Myocyte (in vitro differentiated cells): ENCODE measurements around the gene TJP1. TPM values are rescaled to one million over a fixed set of nuclear protein-coding genes. Genes with fewer than 3 reads are reported as not detected.
"Not testable (repeated sequence)": the region's sequence is repeated elsewhere in the genome, so short reads cannot be mapped to it uniquely, and the experiment has no call there.

Source experiments
- DNase-seq: peaks from one replicate; pipeline ENCODE4 v3.0.0-alpha.2; 2012; ENCODE audit warnings: low read depth
- total RNA-seq: library from RNA; depleted of rRNA; stranded (reverse); fragments of >200 nt; gene quantifications from 2 replicates; pipeline ENCODE4 v1.2.3, GENCODE V29; 2014

TJP1 gene
- total RNA-seq, 1 donor from 2014 or later: 43.0 TPM

DNA sequence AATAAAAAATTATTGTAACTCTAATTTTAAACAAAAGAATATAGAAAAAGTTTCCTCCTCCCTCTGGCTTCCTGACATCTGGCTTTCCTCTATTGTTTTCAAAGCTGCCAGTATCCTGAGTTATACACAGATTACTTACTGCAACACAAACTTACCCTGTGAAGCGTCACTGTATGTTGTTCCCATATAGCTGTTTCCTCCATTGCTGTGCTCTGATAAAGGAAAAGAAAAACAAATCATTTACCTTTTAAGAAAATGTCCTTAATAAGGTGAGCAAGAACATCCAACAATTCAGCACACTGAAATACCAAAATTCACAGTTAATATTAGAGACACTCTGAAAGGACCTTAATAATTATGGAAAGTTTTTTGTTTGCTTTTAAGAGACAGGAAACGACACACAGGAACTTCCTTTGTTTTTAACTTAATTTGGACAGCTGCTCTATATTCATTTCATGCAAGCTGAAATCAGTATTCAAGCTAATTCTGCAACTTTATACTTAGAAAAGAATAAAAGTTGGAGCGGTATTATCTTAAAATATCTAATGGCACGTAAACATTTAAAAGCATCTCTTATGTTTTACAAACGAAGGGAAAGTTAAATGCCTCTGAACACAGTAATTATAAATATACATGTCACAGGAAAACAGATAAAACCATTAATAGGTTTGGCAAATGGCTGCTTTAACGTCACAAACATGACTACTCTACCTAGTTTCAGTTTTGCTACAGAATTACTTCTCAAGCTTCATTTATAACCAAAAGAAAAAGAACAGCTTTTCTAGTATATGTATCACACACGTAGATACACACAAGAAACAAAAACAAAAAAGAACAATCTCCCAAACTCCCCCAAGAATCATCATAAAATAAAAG lies 21.5 kb downstream of the TJP1 start:
- no peak for DNase-seq

DNA sequence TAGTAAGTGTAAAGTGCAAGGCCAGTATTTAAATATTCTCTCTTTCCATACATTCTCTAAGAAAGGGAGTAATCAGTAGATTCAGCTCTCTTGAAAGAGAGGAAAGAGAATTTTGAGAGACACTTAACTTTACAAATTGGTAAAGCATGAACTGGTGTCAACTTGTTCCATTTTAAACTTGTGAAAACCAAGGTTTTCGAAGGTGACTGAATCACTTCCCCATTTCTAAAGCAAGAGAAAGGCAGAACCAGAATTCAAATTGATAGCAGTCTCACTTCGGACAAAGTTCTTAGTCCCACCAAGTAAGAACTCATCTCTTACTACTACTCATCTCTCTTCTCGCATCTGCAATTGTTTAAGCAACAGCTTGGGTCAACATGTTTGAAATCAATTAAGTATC lies 22.4 kb downstream of the TJP1 start:
- DNase-seq: no peak

GRCh38 chr15:29795610-29796009 lies 26.7 kb downstream of the TJP1 start:
- no peak for DNase-seq

DNA sequence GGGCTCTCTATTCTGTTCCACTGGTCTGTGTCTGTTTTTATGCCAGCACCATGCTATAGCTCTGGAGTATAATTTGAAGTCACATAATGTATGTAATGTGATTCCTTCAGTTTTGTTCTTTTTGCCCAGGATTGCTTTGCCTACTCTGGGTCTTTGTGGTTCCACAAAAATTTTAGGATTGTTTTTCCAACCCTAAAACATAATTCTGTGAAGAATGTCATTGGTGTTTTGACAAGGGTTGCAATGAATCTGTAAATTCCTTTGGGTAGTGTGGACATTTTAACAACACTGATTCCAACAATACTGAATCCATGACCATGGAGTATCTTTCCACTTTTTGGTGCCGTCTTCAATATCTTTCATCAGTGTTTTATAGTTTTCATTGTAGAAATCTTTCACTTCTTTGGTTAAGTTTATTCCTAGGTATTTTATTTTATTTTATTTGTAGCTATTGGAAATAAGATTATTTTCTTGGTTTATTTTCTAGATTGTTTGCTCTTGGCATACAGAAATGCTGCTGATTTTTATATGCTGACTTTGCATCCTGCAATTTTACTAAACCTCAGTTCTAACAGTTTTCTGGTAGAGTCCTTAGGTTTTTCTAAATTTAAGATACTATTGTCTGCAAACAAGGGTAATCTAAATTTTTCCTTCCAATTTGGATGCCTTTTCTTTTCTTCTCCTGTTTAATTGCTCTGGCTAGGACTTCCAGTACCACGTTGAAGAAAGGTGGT lies 29.7 kb downstream of the TJP1 start:
- DNase-seq: no peak

- no peak for DNase-seq
Observed at GRCh38 chr15:29790607-29791006, 31.7 kb downstream of the TJP1 start.

DNA sequence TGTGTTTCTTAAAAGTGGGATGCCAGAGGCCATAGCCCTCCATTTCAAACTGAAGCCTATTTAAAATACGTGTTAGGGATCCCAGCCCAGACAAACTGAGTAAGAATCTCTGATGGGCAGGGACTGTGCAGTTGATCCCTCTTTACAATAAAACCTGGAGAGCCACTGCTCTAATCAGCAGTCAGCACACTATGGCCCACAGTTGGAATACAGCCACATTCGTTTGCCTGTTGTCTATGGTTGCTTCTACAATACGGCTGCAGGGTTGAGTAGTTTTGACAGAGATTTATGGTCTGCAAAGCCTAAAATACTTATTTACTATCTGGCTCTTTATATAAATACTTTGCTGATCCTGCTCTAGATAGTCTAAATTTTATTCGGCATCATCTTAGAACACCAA lies 32.4 kb downstream of the TJP1 start:
- DNase-seq: no peak

DNA sequence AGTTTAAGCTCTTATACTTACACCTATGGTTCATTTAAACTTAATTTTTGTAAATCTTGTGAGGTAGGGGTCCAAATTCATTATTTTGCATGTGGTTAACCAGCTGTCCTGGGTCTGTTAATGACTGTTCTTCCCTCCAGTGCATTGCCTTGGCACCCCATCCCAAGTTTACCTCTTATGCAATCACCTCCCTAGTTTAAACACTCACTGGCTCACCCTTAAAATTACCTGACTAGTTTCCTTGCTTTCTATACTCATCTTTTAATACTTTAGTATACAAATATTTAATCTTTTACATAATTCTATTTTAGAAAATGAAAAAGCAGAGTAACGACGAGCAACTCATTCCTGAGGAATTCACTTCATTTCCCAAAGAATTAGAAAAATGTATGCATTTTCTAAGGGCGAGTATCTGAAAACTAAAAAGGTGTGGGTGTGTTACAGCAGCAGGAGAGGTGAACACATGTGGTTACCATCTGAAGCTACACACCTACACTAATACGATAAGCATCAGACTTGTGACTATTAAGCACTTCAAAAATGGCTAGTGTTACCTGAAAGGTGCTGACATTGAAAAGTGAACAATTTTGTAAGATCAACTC lies 33.7 kb downstream of the TJP1 start:
- no peak for DNase-seq

GRCh38 chr15:29787767-29788166 lies 34.5 kb downstream of the TJP1 start:
- DNase-seq: no peak

DNA sequence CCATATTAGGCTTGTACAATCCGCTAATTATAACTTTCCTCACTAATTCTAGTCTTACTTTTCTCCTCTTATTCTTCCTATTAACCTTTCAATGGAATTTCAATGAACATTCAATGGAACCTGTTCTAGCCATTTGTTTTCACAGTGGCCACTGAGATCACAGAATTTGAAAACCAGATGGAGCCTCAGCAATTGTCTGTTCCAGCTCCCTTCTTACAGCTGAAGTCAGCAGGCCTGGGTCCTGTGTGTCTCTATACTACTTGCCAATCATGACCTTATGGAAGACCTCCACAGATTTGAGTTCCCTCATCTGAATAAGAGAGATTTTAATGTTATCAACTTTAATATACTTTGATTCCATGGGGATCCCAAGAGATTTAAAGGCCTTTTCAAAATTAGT lies 36.6 kb downstream of the TJP1 start:
- DNase-seq: no peak

GRCh38 chr15:29785136-29785535 lies 37.1 kb downstream of the TJP1 start:
- DNase-seq: no peak

DNA sequence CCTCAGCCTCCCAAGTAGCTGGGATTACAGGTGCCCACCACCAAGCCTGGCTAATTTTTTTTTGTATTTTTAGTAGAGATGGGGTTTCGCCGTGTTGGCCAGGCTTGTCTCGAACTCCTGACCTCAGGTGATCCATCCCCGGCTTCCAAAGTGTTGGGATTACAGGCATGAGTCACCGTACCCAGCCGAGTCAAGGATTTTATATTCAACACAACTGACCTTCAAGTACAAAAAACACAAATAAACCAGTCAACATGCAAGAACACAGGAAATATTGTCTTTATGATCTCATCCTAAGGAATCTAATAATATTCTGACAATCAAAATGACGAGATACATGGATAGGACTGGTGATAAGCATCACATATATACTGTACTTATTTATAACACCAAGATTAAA lies 37.9 kb downstream of the TJP1 start:
- no peak for DNase-seq

DNA sequence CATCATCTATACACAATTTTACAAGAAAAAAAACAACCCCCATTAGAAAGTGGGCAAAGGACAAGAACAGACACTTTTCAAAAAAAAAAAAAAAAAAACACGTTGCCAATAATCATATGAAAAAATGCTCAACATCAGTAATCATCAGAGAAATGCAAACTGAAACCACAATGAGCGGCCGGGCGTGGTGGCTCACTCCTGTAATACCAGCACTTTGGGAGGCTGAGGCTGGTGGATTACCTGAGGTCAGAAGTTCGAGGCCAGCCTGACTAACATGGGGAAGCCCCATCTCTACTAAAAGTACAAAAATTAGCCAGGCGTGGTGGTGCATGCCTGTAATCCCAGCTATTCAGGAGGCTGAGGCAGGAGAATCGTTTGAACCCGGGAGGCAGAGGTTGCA lies 39.5 kb downstream of the TJP1 start:
- DNase-seq: not testable (repeated sequence)

DNA sequence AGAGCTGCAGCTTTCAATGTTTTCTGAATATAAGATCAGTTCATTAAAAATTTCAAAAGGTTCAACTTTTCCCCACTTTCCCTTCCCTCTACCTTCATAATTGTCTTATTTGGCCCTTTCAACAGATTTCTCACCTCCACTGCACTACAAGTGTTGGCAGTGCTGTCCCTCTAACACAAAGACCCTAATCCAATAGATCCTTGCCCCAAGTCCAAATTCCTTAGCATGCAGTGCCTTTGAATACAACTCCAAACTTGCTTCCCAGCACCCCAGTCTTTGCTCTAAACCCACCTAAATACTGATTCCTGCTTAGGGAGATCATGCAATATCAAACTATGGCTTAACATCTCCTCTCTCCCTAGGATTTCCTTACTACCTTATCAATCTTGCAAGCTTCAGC lies 43.9 kb downstream of the TJP1 start:
- no peak for DNase-seq

DNA sequence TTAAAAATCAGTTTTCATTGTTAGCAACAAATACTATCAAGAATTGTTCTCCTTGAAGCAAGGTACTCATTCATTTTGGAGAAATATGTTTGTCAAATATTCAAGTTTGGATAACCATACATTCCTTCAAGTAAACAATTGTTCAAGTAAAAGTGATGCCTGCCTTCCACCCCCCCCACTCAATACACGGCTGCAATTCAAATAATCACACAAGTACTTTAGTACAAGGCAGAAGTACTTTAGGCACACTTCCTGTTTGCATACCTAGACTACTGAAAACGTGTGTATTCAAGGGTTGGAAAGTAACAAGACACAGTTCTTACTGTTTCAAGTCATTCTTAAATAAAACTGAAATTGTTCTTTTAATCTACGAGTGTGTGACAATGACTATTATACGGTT lies 45.4 kb downstream of the TJP1 start:
- no peak for DNase-seq

- DNase-seq: no peak
Observed at GRCh38 chr15:29774900-29775299, 47.4 kb downstream of the TJP1 start.

DNA sequence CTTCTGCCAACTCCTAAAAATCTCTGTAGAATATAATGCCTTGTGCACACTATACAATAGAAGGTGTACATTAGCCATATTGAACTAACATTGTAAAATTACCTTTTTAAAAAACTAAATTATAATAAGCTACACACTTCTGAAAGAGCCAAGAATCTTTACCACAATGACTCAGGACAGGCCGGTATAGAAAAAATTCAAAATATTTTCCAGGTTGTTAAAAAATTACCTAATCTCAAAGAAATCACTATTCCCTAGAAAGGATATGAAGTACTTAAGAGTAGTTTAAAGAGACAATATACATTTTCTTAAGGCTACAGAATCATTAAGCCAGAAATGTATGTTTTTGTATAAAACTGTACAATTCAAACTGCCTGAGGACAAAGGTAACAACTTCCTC lies 48.5 kb downstream of the TJP1 start:
- no peak for DNase-seq

DNA sequence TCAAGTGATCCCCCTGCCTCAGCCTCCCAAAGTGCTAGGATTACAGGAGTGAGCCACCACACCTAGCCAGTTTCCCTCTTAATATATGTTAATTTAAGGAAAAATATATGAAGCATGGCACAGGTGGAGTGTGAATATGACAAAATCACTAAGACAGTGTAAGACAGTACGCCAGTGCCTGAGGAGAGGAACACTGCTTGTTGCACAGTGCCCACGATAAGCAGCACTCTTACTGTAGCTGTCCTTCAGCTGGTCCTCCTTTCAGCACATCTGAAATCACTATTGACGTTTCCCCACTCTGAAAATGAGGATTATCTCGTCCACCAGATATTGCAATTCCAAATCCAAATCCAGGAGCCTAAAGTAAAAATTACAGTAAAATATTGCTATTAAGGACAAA lies 49.3 kb downstream of the TJP1 start:
- no peak for DNase-seq

GRCh38 chr15:29770796-29771195 lies 51.5 kb downstream of the TJP1 start:
- DNase-seq: no peak

DNA sequence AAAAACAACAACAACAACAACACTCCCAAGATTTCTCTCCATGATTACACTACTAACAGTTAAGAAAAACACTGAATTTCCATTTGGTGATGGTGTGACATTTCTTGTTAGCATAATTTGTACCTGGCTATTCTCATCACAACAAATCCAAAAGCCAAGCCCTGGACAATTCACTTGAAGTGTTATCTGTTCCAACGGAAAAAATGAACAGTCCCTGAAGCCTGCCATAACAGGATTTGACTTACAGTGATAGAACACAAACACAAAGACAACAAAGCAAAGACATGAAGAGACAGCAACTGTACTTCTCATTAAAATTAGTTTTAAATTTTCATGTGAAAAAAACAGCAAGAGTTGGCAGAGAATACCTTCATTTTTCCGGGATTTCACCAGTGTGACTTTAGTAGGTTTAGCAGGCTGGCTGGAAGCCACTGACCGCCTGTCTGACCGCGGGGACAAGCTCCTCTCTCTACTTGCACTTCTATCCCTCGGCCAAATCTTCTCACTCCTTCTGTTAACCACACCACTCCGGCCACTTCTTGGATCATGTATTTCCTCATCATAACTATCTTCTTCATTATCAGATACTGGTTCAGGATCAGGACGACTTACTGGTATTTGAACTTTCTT lies 56.3 kb downstream of the TJP1 start:
- DNase-seq: peak; percentile 33

- no peak for DNase-seq
Observed at GRCh38 chr15:29765234-29765841, 56.9 kb downstream of the TJP1 start.

DNA sequence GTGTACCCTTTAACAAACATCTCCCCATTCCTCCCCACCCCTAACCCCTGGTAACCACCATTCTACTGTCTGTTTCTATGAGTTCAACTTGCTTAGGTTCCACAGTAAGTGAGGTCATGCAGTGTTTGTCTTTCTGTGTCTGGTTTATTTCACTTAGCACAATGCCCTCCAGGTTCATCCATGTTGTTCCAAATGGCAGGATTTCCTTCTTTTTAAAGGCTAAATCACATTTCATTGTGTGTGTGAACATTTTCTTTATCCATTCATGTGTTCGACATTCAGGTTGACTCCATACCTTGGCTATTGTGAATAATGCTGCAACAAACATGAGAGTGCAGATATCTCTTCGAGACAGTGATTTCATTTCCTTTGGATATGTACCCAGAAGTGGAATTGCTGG lies 62.7 kb downstream of the TJP1 start:
- no peak for DNase-seq
